ENCODE results near the gene CREB3L1. TPM values are rescaled to one million over a fixed set of nuclear protein-coding genes. Genes with fewer than 3 reads are reported as not detected.

CREB3L1 gene
- total RNA-seq, 1 experiment from 2014 or later: 3.3 TPM

- H3K4me2 ChIP-seq (ENCODE audit: insufficient read depth, insufficient read length, low read length): no peak overlapping the region
- peaks cover 56 to 67% of the 10 kb centered on the region in 2 experiments for H3K4me1 Mint-ChIP-seq
- H3K9ac ChIP-seq (ENCODE audit: extremely low read depth, insufficient read length, low read length): no peak overlapping the region
Measured at GRCh38 chr11:46351606-46352005, 74.1 kb downstream of the CREB3L1 start.

More at GRCh38 chr11:46351606-46352005, 74.1 kb downstream of the CREB3L1 start:
- H3K27me3 Mint-ChIP-seq (ENCODE audit: low read depth): 0 out of 2 replicates have a peak, but pooled peaks cover 1% of the 10 kb centered on the region
- no peak overlapping the region for H3K56ac ChIP-seq (ENCODE audit: insufficient read length, low read depth, low read length)
- H4K20me1 ChIP-seq (ENCODE audit: control insufficient read depth, insufficient read depth, insufficient read length): peaks cover 5% of the 10 kb centered on the region
- H2BK5ac ChIP-seq (ENCODE audit: insufficient read length, low read length): no peak overlapping the region
- no peak overlapping the region for H2BK15ac ChIP-seq (ENCODE audit: low read depth, low read length)
- no peak overlapping the region for H3K18ac ChIP-seq (ENCODE audit: insufficient read length, low read depth, low read length)
- H3K14ac ChIP-seq (ENCODE audit: insufficient read depth, low read length): no peak overlapping the region
- no peak overlapping the region for H2AK5ac ChIP-seq (ENCODE audit: insufficient read length, low read length)
- no peaks in the 10 kb centered on the region; a peak in 1 of 5 replicates for H3K9me3 Mint-ChIP-seq
- peaks cover 14% of the 10 kb centered on the region; the same call in 1 of the 2 replicates for H3K79me2 ChIP-seq (ENCODE audit: insufficient read depth, low read length)
- H4K8ac ChIP-seq (replicated peaks; ENCODE audit: insufficient read length, low read depth, low read length): no peak overlapping the region
- WGBS (ENCODE audit: extremely low coverage, insufficient read length, low lambda C conversion rate): no CpG with 5 or more reads among the region's 5 CpGs
- H3K36me3 Mint-ChIP-seq (ENCODE audit: insufficient read depth in 1 of 3, low read depth in 3 of 3): peaks cover 0 to 10% (median 0%) of the 10 kb centered on the region in 3 experiments; a peak in 1 of 7 replicates
- no peaks in the 10 kb centered on the region for H3K27me3 ChIP-seq (ENCODE audit: insufficient read depth, low read length)
- peaks cover 12% of the 10 kb centered on the region for H3K79me1 ChIP-seq (ENCODE audit: insufficient read depth, low read depth, low read length, poor library complexity, severe bottlenecking)
- H3K23ac ChIP-seq (ENCODE audit: insufficient read length, low read depth, low read length): no peak overlapping the region
- H3K9me3 ChIP-seq (ENCODE audit: control insufficient read depth, low read depth, low read length): no peaks in the 10 kb centered on the region
- no peak overlapping the region for H3K4ac ChIP-seq (ENCODE audit: low read depth, low read length)
- H2BK12ac ChIP-seq (ENCODE audit: insufficient read length, low read depth, low read length): no peak overlapping the region
- H3T11ph ChIP-seq (ENCODE audit: low read length): no peak overlapping the region
- H3K4me3 Mint-ChIP-seq: peak overlapping the region in 1 of 2 experiments; percentile 42; a peak in 2 of 5 replicates
- no peak for DNase-seq
- no peak overlapping the region for H3K27ac ChIP-seq (ENCODE audit: insufficient read length, low read depth, low read length)
- H4K91ac ChIP-seq (ENCODE audit: insufficient read length, low read depth, low read length): no peak overlapping the region
- TF ChIP-seq CTCF (conservative IDR thresholded peaks at IDR 0.05): no peak
- no peak overlapping the region for H2AFZ ChIP-seq (ENCODE audit: low read length)
- H4K5ac ChIP-seq (ENCODE audit: insufficient read length, low read depth, low read length): no peak overlapping the region
- no peak overlapping the region for H2BK120ac ChIP-seq (ENCODE audit: low read depth, low read length, poor library complexity, severe bottlenecking)
- no peak overlapping the region for H2BK20ac ChIP-seq (ENCODE audit: low read depth, low read length, poor library complexity, severe bottlenecking)
- peaks cover 10% of the 10 kb centered on the region for H3K23me2 ChIP-seq (ENCODE audit: insufficient read length, low read depth, low read length, poor library complexity, severe bottlenecking)
- peaks cover 14% of the 10 kb centered on the region; the same call in 1 of the 2 replicates for H3K4me1 ChIP-seq (ENCODE audit: insufficient read depth, low read length)
- H3K27ac Mint-ChIP-seq: peak overlapping the region in 2 of 3 experiments; percentile 70 to 77; a peak in 4 of 7 replicates
